Measurements from ENCODE around the gene MCRIP1. TPM values are rescaled to one million over a fixed set of nuclear protein-coding genes. Genes with fewer than 3 reads are reported as not detected.

MCRIP1 gene
- total RNA-seq, 1 experiment from 2014 or later, result 35.6 TPM

- TF ChIP-seq CTCF (IDR thresholded peaks at IDR 0.05; ENCODE audit: unreplicated experiment), result no peak
- H3K27me3 Mint-ChIP-seq (ENCODE audit: insufficient read depth, unreplicated experiment), result peaks cover 51% of the 10 kb centered on the region
- no TSS peak for BruUV-seq (replicated peaks)
- intact Hi-C loops (cut with micrococcal nuclease), result no loop called here
- POLR2A ChIA-PET, result no interaction called here
- CTCF ChIA-PET, result no interaction called here
- peaks cover 14% of the 10 kb centered on the region for H3K4me1 Mint-ChIP-seq (ENCODE audit: insufficient read depth, unreplicated experiment)
- DNase-seq (ENCODE audit: unreplicated experiment), result no peak
- no peaks in the 10 kb centered on the region for H3K9me3 Mint-ChIP-seq (ENCODE audit: unreplicated experiment)
- H3K4me3 Mint-ChIP-seq (ENCODE audit: unreplicated experiment), result no peak overlapping the region
- H3K27ac Mint-ChIP-seq (ENCODE audit: low read depth, unreplicated experiment), result no peak overlapping the region
- H3K36me3 Mint-ChIP-seq (ENCODE audit: insufficient read depth, unreplicated experiment), result no peaks in the 10 kb centered on the region
These were observed 20.3 kb downstream of the MCRIP1 start for GRCh38 chr17:81812571-81813370.

- no peaks in the 10 kb centered on the region for H3K9me3 Mint-ChIP-seq (ENCODE audit: unreplicated experiment)
- ChIA-PET CTCF (no interaction called here), POLR2A (no interaction called here)
- H3K4me1 Mint-ChIP-seq (ENCODE audit: insufficient read depth, unreplicated experiment), result peaks cover 9% of the 10 kb centered on the region
- H3K27me3 Mint-ChIP-seq (ENCODE audit: insufficient read depth, unreplicated experiment), result peaks cover 51% of the 10 kb centered on the region
- H3K36me3 Mint-ChIP-seq (ENCODE audit: insufficient read depth, unreplicated experiment), result no peaks in the 10 kb centered on the region
- BruUV-seq (replicated peaks), result no TSS peak
- no peak for DNase-seq (ENCODE audit: unreplicated experiment)
- intact Hi-C loops (cut with micrococcal nuclease), result no loop called here
- H3K27ac Mint-ChIP-seq (ENCODE audit: low read depth, unreplicated experiment), result no peak overlapping the region
- no peak for TF ChIP-seq CTCF (IDR thresholded peaks at IDR 0.05; ENCODE audit: unreplicated experiment)
- no peak overlapping the region for H3K4me3 Mint-ChIP-seq (ENCODE audit: unreplicated experiment)
These were observed 21.2 kb downstream of the MCRIP1 start for GRCh38 chr17:81811705-81812570.

GRCh38 chr17:81810892-81811704 lies 22.0 kb downstream of the MCRIP1 start:
- Mint-ChIP-seq H3K4me1 (ENCODE audit: insufficient read depth, unreplicated experiment) (peaks cover 9% of the 10 kb centered on the region), H3K27me3 (ENCODE audit: insufficient read depth, unreplicated experiment) (peaks cover 47% of the 10 kb centered on the region), H3K9me3 (ENCODE audit: unreplicated experiment) (no peaks in the 10 kb centered on the region), H3K27ac (ENCODE audit: low read depth, unreplicated experiment) (no peak overlapping the region), H3K36me3 (ENCODE audit: insufficient read depth, unreplicated experiment) (no peaks in the 10 kb centered on the region), H3K4me3 (ENCODE audit: unreplicated experiment) (no peak overlapping the region)
- ChIA-PET CTCF (no interaction called here), POLR2A (no interaction called here)
- no TSS peak for BruUV-seq (replicated peaks)
- no peak for DNase-seq (ENCODE audit: unreplicated experiment)
- no peak for TF ChIP-seq CTCF (IDR thresholded peaks at IDR 0.05; ENCODE audit: unreplicated experiment)
- intact Hi-C loops (cut with micrococcal nuclease), result no loop called here

- H3K36me3 Mint-ChIP-seq (ENCODE audit: insufficient read depth, unreplicated experiment), result no peaks in the 10 kb centered on the region
- ChIA-PET POLR2A (no interaction called here), CTCF (no interaction called here)
- no peak for TF ChIP-seq CTCF (IDR thresholded peaks at IDR 0.05; ENCODE audit: unreplicated experiment)
- H3K27me3 Mint-ChIP-seq (ENCODE audit: insufficient read depth, unreplicated experiment), result peaks cover 48% of the 10 kb centered on the region
- no peak for DNase-seq (ENCODE audit: unreplicated experiment)
- no TSS peak for BruUV-seq (replicated peaks)
- intact Hi-C loops (cut with micrococcal nuclease), result no loop called here
- H3K27ac Mint-ChIP-seq (ENCODE audit: low read depth, unreplicated experiment), result no peak overlapping the region
- no peaks in the 10 kb centered on the region for H3K9me3 Mint-ChIP-seq (ENCODE audit: unreplicated experiment)
- peaks cover 9% of the 10 kb centered on the region for H3K4me1 Mint-ChIP-seq (ENCODE audit: insufficient read depth, unreplicated experiment)
- no peak overlapping the region for H3K4me3 Mint-ChIP-seq (ENCODE audit: unreplicated experiment)
These were observed 22.6 kb downstream of the MCRIP1 start for GRCh38 chr17:81810476-81810875.

Data from MCF 10A (cell line).